H9 (cell line): ENCODE results near the gene SPDYE4. TPM values are rescaled to one million over a fixed set of nuclear protein-coding genes. Genes with fewer than 3 reads are reported as not detected.

Source experiments
- DNase-seq: peaks from one replicate; pipeline ENCODE4 v3.0.0-alpha.2; 2017
- H2AFZ ChIP-seq: one replicate; pipeline ENCODE4 v1.6.1; 2013; ENCODE audit warnings: mild to moderate bottlenecking, low read length, control low read depth, moderate library complexity
- H2AK5ac ChIP-seq: 2 replicates; pipeline ENCODE4 v1.6.1; 2013; ENCODE audit warnings: low read length, control low read depth, mixed read lengths; ENCODE audit not compliant: insufficient read length
- H2BK120ac ChIP-seq: one replicate; pipeline ENCODE4 v1.6.1; 2013; ENCODE audit warnings: low read depth, mild to moderate bottlenecking, low read length, control low read depth, inconsistent platforms; ENCODE audit not compliant: poor library complexity, severe bottlenecking
- H2BK12ac ChIP-seq: 2 replicates; pipeline ENCODE4 v1.6.1; 2013; ENCODE audit warnings: low read length, control low read depth, mixed read lengths, low read depth; ENCODE audit not compliant: insufficient read length
- H2BK15ac ChIP-seq: 2 replicates; pipeline ENCODE4 v1.6.1; 2013; ENCODE audit warnings: low read depth, low read length, control low read depth
- H2BK20ac ChIP-seq: one replicate; pipeline ENCODE4 v1.6.1; 2013; ENCODE audit warnings: low read depth, mild to moderate bottlenecking, low read length, control low read depth, inconsistent platforms; ENCODE audit not compliant: poor library complexity, severe bottlenecking
- H2BK5ac ChIP-seq: 2 replicates; pipeline ENCODE4 v1.6.1; 2013; ENCODE audit warnings: low read length, control low read depth, mixed read lengths; ENCODE audit not compliant: insufficient read length
- H3K14ac ChIP-seq: 2 replicates; pipeline ENCODE4 v1.6.1; 2013; ENCODE audit warnings: low read length, control low read depth; ENCODE audit not compliant: insufficient read depth
- H3K18ac ChIP-seq: 2 replicates; pipeline ENCODE4 v1.6.1; 2013; ENCODE audit warnings: low read depth, mild to moderate bottlenecking, mixed read lengths, low read length, control low read depth; ENCODE audit not compliant: insufficient read length
- H3K23ac ChIP-seq: 2 replicates; pipeline ENCODE4 v1.6.1; 2013; ENCODE audit warnings: low read length, control low read depth, mixed read lengths, low read depth; ENCODE audit not compliant: insufficient read length
- H3K23me2 ChIP-seq: 2 replicates; pipeline ENCODE4 v1.6.1; 2013; ENCODE audit warnings: low read depth, mild to moderate bottlenecking, mixed read lengths, low read length, control low read depth; ENCODE audit not compliant: insufficient read length, poor library complexity, severe bottlenecking
- H3K27ac ChIP-seq: 2 replicates; pipeline ENCODE4 v1.5.1; 2013; ENCODE audit warnings: low read length, control low read depth, mixed read lengths, low read depth; ENCODE audit not compliant: insufficient read length
- H3K27me3 ChIP-seq: 2 replicates; pipeline ENCODE4 v1.6.1; 2013; ENCODE audit warnings: low read length, control low read depth, inconsistent platforms; ENCODE audit not compliant: insufficient read depth
- H3K4ac ChIP-seq: 2 replicates; pipeline ENCODE4 v1.6.1; 2013; ENCODE audit warnings: low read depth, mild to moderate bottlenecking, control low read depth, inconsistent platforms, low read length, moderate library complexity
- H3K4me1 ChIP-seq: 2 replicates; pipeline ENCODE4 v1.6.1; 2013; ENCODE audit warnings: low read length, control low read depth, inconsistent platforms; ENCODE audit not compliant: insufficient read depth
- H3K4me2 ChIP-seq: 2 replicates; pipeline ENCODE4 v1.6.1; 2013; ENCODE audit warnings: low read length, control low read depth, mixed read lengths; ENCODE audit not compliant: insufficient read length, insufficient read depth
- H3K56ac ChIP-seq: 2 replicates; pipeline ENCODE4 v1.6.1; 2013; ENCODE audit warnings: low read depth, mild to moderate bottlenecking, mixed read lengths, low read length, control low read depth; ENCODE audit not compliant: insufficient read length
- H3K79me1 ChIP-seq: 2 replicates; pipeline ENCODE4 v1.6.1; 2013; ENCODE audit warnings: low read depth, mild to moderate bottlenecking, moderate library complexity, low read length, control low read depth, inconsistent platforms; ENCODE audit not compliant: insufficient read depth, poor library complexity, severe bottlenecking
- H3K79me2 ChIP-seq: 2 replicates; pipeline ENCODE4 v1.6.1; 2013; ENCODE audit warnings: low read length, control low read depth, inconsistent platforms; ENCODE audit not compliant: insufficient read depth
- H3K9ac ChIP-seq: 2 replicates; pipeline ENCODE4 v1.6.1; 2013; ENCODE audit warnings: low read length, control low read depth, mixed read lengths; ENCODE audit not compliant: insufficient read length; ENCODE audit errors: extremely low read depth
- H3K9me3 ChIP-seq: one replicate; pipeline ENCODE4 v1.6.1; 2013; ENCODE audit warnings: low read depth, low read length, inconsistent platforms; ENCODE audit not compliant: control insufficient read depth
- H3T11ph ChIP-seq: one replicate; pipeline ENCODE4 v1.6.1; 2013; ENCODE audit warnings: mild to moderate bottlenecking, low read length, control low read depth, inconsistent platforms
- H4K20me1 ChIP-seq: one replicate; pipeline ENCODE4 v1.6.1; 2013; ENCODE audit not compliant: control insufficient read depth, insufficient read length, insufficient read depth
- H4K5ac ChIP-seq: 2 replicates; pipeline ENCODE4 v1.6.1; 2013; ENCODE audit warnings: low read depth, mild to moderate bottlenecking, mixed read lengths, low read length, control low read depth; ENCODE audit not compliant: insufficient read length
- H4K8ac ChIP-seq: replicated peaks from 2 replicates; pipeline ENCODE4 v1.6.1; 2013; ENCODE audit warnings: low read length, control low read depth, mixed read lengths, low read depth; ENCODE audit not compliant: insufficient read length
- H4K91ac ChIP-seq: 2 replicates; pipeline ENCODE4 v1.6.1; 2013; ENCODE audit warnings: low read depth, mild to moderate bottlenecking, moderate library complexity, mixed read lengths, low read length, control low read depth; ENCODE audit not compliant: insufficient read length
- H3K27ac Mint-ChIP-seq, 3 experiments: 2 replicates in 2 of 3; 3 replicates in 1 of 3; pipeline ENCODE4 v1.8.0; 2020 to 2021; ENCODE audit warnings: mixed read lengths in 3 of 3, mild to moderate bottlenecking in 1 of 3, moderate library complexity in 1 of 3
- H3K27me3 Mint-ChIP-seq: 2 replicates; pipeline ENCODE4 v1.8.0; 2021; ENCODE audit warnings: low read depth, mild to moderate bottlenecking, moderate library complexity, mixed read lengths
- H3K36me3 Mint-ChIP-seq, 3 experiments: 2 replicates in 2 of 3; 3 replicates in 1 of 3; pipeline ENCODE4 v1.8.0; 2020 to 2021; ENCODE audit warnings: low read depth in 3 of 3, mixed read lengths in 3 of 3; ENCODE audit not compliant: insufficient read depth in 1 of 3
- H3K4me1 Mint-ChIP-seq, 2 experiments: 2 replicates each; pipeline ENCODE4 v1.8.0; 2020; ENCODE audit warnings: mixed read lengths in 2 of 2
- H3K4me3 Mint-ChIP-seq, 2 experiments: 2 replicates in 1 of 2; 3 replicates in 1 of 2; pipeline ENCODE4 v1.8.0; 2020 to 2021; ENCODE audit warnings: mild to moderate bottlenecking in 2 of 2, mixed read lengths in 2 of 2, moderate library complexity in 1 of 2
- H3K9me3 Mint-ChIP-seq, 2 experiments: 2 replicates in 1 of 2; 3 replicates in 1 of 2; pipeline ENCODE4 v1.8.0; 2020; ENCODE audit warnings: mild to moderate bottlenecking in 2 of 2, mixed read lengths in 2 of 2, moderate library complexity in 1 of 2
- WGBS: extraction: QIAGEN DNeasy Blood & Tissue Kit; methylation state at CpG from one replicate; pipeline ENCODE4 v1.1.7; 2013; ENCODE audit warnings: missing lambda C conversion rate, low lambda C conversion rate, mixed read lengths; ENCODE audit not compliant: insufficient read length; ENCODE audit errors: extremely low coverage; 5-methylcytosine and 5-hydroxymethylcytosine counted together
- total RNA-seq: library from RNA; stranded (reverse); gene quantifications from 2 replicates; pipeline ENCODE4 v1.2.1, GENCODE V29; 2021
- TF ChIP-seq, protein P1 (sequence below): fragments of 200-600 bp; sonication (generic); conservative IDR thresholded peaks from 3 replicates; pipeline ENCODE4 v1.8.0; 2021; ENCODE audit warnings: antibody characterized with exemption, mild to moderate bottlenecking

The SPDYE4 gene
- total RNA-seq, 1 experiment from 2014 or later = not detected

DNA sequence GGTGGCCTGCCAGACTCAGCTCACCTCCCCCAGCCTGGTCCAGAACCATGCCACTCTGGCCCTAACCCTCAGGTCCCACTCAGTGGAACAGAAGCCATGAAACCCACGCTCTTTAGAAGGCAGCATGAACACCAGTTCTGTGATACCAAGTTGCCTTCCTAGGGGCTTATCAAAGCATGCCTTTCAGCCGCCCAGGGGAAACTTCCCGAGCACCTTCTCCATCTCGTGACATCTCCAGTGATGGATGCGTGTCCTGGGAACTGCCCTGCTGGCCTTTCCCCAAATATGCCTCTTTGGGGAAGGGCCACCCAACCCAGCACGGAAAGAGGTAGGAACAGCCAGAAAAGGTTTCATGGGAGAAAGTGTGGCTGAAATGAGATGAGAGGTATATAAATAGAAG is 22.0 kb downstream of the SPDYE4 start:
- Histone ChIP-seq H3K9ac (no peak overlapping the region), H3K56ac (no peak overlapping the region), H3K27ac (no peak overlapping the region), H2BK20ac (no peak overlapping the region), H2AK5ac (no peak overlapping the region), H2BK5ac (no peak overlapping the region), H4K91ac (no peak overlapping the region), H2BK120ac (no peak overlapping the region), H3K79me1 (no peaks in the 10 kb centered on the region), H2BK12ac (no peak overlapping the region), H3T11ph (no peak overlapping the region), H4K5ac (no peak overlapping the region), H3K4me1 (no peaks in the 10 kb centered on the region; the same call in 1 of the 2 replicates), H3K4ac (no peak overlapping the region), H3K4me2 (no peak overlapping the region), H2AFZ (no peak overlapping the region), H3K9me3 (no peaks in the 10 kb centered on the region), H3K79me2 (no peaks in the 10 kb centered on the region), H2BK15ac (no peak overlapping the region), H3K18ac (no peak overlapping the region), H4K20me1 (no peaks in the 10 kb centered on the region), H3K27me3 (no peaks in the 10 kb centered on the region), H3K23ac (no peak overlapping the region), H4K8ac (no peak overlapping the region), H3K14ac (no peak overlapping the region), H3K23me2 (no peaks in the 10 kb centered on the region)
- TF ChIP-seq, protein P1, sequence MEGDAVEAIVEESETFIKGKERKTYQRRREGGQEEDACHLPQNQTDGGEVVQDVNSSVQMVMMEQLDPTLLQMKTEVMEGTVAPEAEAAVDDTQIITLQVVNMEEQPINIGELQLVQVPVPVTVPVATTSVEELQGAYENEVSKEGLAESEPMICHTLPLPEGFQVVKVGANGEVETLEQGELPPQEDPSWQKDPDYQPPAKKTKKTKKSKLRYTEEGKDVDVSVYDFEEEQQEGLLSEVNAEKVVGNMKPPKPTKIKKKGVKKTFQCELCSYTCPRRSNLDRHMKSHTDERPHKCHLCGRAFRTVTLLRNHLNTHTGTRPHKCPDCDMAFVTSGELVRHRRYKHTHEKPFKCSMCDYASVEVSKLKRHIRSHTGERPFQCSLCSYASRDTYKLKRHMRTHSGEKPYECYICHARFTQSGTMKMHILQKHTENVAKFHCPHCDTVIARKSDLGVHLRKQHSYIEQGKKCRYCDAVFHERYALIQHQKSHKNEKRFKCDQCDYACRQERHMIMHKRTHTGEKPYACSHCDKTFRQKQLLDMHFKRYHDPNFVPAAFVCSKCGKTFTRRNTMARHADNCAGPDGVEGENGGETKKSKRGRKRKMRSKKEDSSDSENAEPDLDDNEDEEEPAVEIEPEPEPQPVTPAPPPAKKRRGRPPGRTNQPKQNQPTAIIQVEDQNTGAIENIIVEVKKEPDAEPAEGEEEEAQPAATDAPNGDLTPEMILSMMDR = no peak
- H3K4me3 Mint-ChIP-seq = no peak overlapping the region
- peaks cover 10 to 31% of the 10 kb centered on the region in 2 experiments for H3K4me1 Mint-ChIP-seq
- H3K9me3 Mint-ChIP-seq = no peaks in the 10 kb centered on the region; a peak in 1 of 5 replicates
- H3K27ac Mint-ChIP-seq = no peak overlapping the region; a peak in 1 of 7 replicates
- WGBS = no CpG with 5 or more reads among the region's 6 CpGs
- DNase-seq = no peak
- H3K27me3 Mint-ChIP-seq = no peaks in the 10 kb centered on the region
- no peaks in the 10 kb centered on the region for H3K36me3 Mint-ChIP-seq
